GM18508 (cell line): ENCODE results near the gene HOXA6.

ENCODE experiments used
- ATAC-seq: cut with Tn5 transposase; IDR thresholded peaks from one replicate; pipeline ENCODE4 v1.9.1; 2021; ENCODE audit warnings: moderate number of reproducible peaks; ENCODE audit not compliant: insufficient read depth, unreplicated experiment

Gene HOXA6

GRCh38 chr7:27141923-27142579 lies 5.5 kb downstream of the HOXA6 start:
- ATAC-seq, result no peak

- ATAC-seq, result no peak
Observed at GRCh38 chr7:27141137-27141922, 6.2 kb downstream of the HOXA6 start.

GRCh38 chr7:27140126-27140857 lies 7.3 kb downstream of the HOXA6 start:
- ATAC-seq, result no peak

- no peak for ATAC-seq
Observed at GRCh38 chr7:27139334-27140125, 8.0 kb downstream of the HOXA6 start.

- no peak for ATAC-seq
Observed at GRCh38 chr7:27138985-27139333, 8.6 kb downstream of the HOXA6 start.

- no peak for ATAC-seq
Observed at GRCh38 chr7:27138472-27138871, 9.1 kb downstream of the HOXA6 start.

- ATAC-seq, result no peak
Observed at GRCh38 chr7:27137640-27138315, 9.8 kb downstream of the HOXA6 start.

- no peak for ATAC-seq
Observed at GRCh38 chr7:27134392-27134791, 13.2 kb downstream of the HOXA6 start.

GRCh38 chr7:27133409-27134231 lies 14.0 kb downstream of the HOXA6 start:
- ATAC-seq, result no peak

- no peak for ATAC-seq
Observed at GRCh38 chr7:27132978-27133377, 14.6 kb downstream of the HOXA6 start.

- ATAC-seq, result no peak
Observed at GRCh38 chr7:27132214-27132613, 15.4 kb downstream of the HOXA6 start.

- ATAC-seq, result no peak
Observed at GRCh38 chr7:27131390-27131819, 16.2 kb downstream of the HOXA6 start.

GRCh38 chr7:27130540-27131389 lies 16.8 kb downstream of the HOXA6 start, which contains the start of gene HOXA4:
HOXA4 (minus strand) TSS chr7:27130757; CDS start chr7:27130733, 24 bp downstream.
- ATAC-seq, result no peak

GRCh38 chr7:27129729-27130539 lies 17.6 kb downstream of the HOXA6 start:
- no peak for ATAC-seq

- ATAC-seq, result no peak
Observed at GRCh38 chr7:27128776-27129728, 18.5 kb downstream of the HOXA6 start.

GRCh38 chr7:27128034-27128433 lies 19.5 kb downstream of the HOXA6 start:
- no peak for ATAC-seq
